Spleen (tissue), 11 donors: ENCODE measurements around the gene RFX1. TPM values are rescaled to one million over a fixed set of nuclear protein-coding genes. Genes with fewer than 3 reads are reported as not detected.

Source experiments
- DNase-seq: peaks from one replicate; pipeline ENCODE4 v3.0.0-alpha.2; 2020
- H3K27ac ChIP-seq, 8 donors: fragments of 200-600 bp; sonication (generic) in 7 of 8; 1 replicate in 4 of 8; 2 replicates in 4 of 8; pipeline versions ENCODE4 v1.5.0 to v1.8.0; 2016 to 2021; ENCODE audit warnings: inconsistent platforms in 4 of 8, mild to moderate bottlenecking in 4 of 8, moderate library complexity in 1 of 8
- H3K27me3 ChIP-seq, 7 donors: fragments of 200-600 bp; sonication (generic) in 6 of 7; replicated peaks in 1 of 7; 1 replicate in 4 of 7; 2 replicates in 3 of 7; pipeline versions ENCODE4 v1.5.0 to v1.8.0; 2016 to 2021; ENCODE audit warnings: inconsistent platforms in 3 of 7, mild to moderate bottlenecking in 1 of 7
- H3K36me3 ChIP-seq, 6 donors: fragments of 200-600 bp; sonication (generic) in 5 of 6; 1 replicate in 4 of 6; 2 replicates in 2 of 6; pipeline versions ENCODE4 v1.5.0 to v1.8.0; 2016 to 2021; ENCODE audit warnings: inconsistent platforms in 2 of 6
- H3K4me1 ChIP-seq, 6 donors: fragments of 200-600 bp; sonication (generic) in 5 of 6; 1 replicate in 3 of 6; 2 replicates in 3 of 6; pipeline versions ENCODE4 v1.5.0 to v1.8.0; 2016 to 2021; ENCODE audit warnings: inconsistent platforms in 3 of 6
- H3K4me3 ChIP-seq, 8 donors: fragments of 200-600 bp; sonication (generic) in 7 of 8; 1 replicate in 4 of 8; 2 replicates in 4 of 8; pipeline versions ENCODE4 v1.5.0 to v1.8.0; 2016 to 2021; ENCODE audit warnings: inconsistent platforms in 4 of 8, mild to moderate bottlenecking in 4 of 8, moderate library complexity in 2 of 8
- H3K9me3 ChIP-seq, 8 donors: fragments of 200-600 bp; sonication (generic) in 7 of 8; 1 replicate in 4 of 8; 2 replicates in 4 of 8; pipeline versions ENCODE4 v1.5.0 to v1.8.0; 2016 to 2021; ENCODE audit warnings: inconsistent platforms in 4 of 8
- CTCF ChIP-seq, 11 experiments: fragments of 200-600 bp in 7 of 11; fragments of 450-650 bp in 4 of 11; sonication (generic) in 4 of 11; IDR thresholded peaks in 8 of 11; conservative IDR thresholded peaks in 3 of 11; 1 replicate in 7 of 11; 2 replicates in 4 of 11; pipeline versions ENCODE4 v1.4.0 to v1.8.0; 2016 to 2021; ENCODE audit warnings: antibody characterized with exemption in 11 of 11, inconsistent platforms in 4 of 11, mild to moderate bottlenecking in 1 of 11
- POLR2A ChIP-seq, 3 donors: fragments of 450-650 bp; IDR thresholded peaks; one replicate each; pipeline ENCODE4 v1.5.1; 2017; ENCODE audit warnings: antibody characterized with exemption in 3 of 3, mild to moderate bottlenecking in 1 of 3
- POLR2AphosphoS5 ChIP-seq, 3 donors: sonication (generic); formaldehyde crosslinking; IDR thresholded peaks; one replicate each; pipeline ENCODE4 v1.5.1; 2017; ENCODE audit warnings: antibody characterized with exemption in 3 of 3
- WGBS, 5 donors: extraction: QIAGEN DNeasy Blood & Tissue Kit in 3 of 5; methylation state at CpG; one replicate each; pipeline versions ENCODE4 v1.1.5 to v1.1.7; 2013 to 2018; 5-methylcytosine and 5-hydroxymethylcytosine counted together
- intact Hi-C: fragments of 100-400 bp; cut with DNase I; formaldehyde crosslinking; loops from one replicate; pipeline ENCODE4 v1.15.0; 2023; ENCODE audit warnings: low total_unique reads
- polyA plus RNA-seq, 3 donors: library from polyadenylated mRNA; stranded (reverse); fragments of 200-250 nt; gene quantifications; one replicate each; pipeline ENCODE4 v1.2.1, GENCODE V29; 2013
- total RNA-seq, 7 donors: library from RNA; depleted of rRNA in 3 of 7; stranded (reverse); fragments of >200 nt in 3 of 7; fragmentation: NEBNext Ultra II Directional in 4 of 7; extraction: Animal tissue kit (Norgen Biotek cat#: 25700) in 4 of 7; gene quantifications; one replicate each; pipeline versions ENCODE4 v1.1.0 to v1.2.1, GENCODE V29; 2016 to 2021
- donor health status: healthy with polysubstance abuse.
- donor health status: DM: no; HTN: no; CAD: no; lungs with moderate emphysema.
- donor health status: DM: no; HTN: no; CAD: no.
- donor health status: Bipolar disorder and iron deficiency.
- donor health status: healthy.
- donor health status: DM: no; HTN: no; CAD: no.
- donor health status: DM: yes; HTN: yes; CAD: no.

The RFX1 gene
- total and polyA plus RNA-seq, 10 donors, result 2.2 to 22.4 (median 10.9) TPM

GRCh38 chr19:13979244-13979615 is 26.9 kb downstream of the RFX1 start:
- peak overlapping the region in 5 of 8 donors; percentile 54 to 81 (median 72) for H3K27ac ChIP-seq
- 7 to 18% (median 16%) methylated on average over 4 to 12 of the region's 12 CpGs for WGBS, 5 donors
- DNase-seq, result no peak
- H3K36me3 ChIP-seq, result peaks cover 0 to 73% (median 10%) of the 10 kb centered on the region in 6 donors
- no peaks in the 10 kb centered on the region for H3K9me3 ChIP-seq
- TF ChIP-seq POLR2A (IDR thresholded peaks at IDR 0.05) (no peak), POLR2AphosphoS5 (IDR thresholded peaks at IDR 0.05) (peak in 1 of 3 donors; percentile 51), CTCF (IDR thresholded peaks at IDR 0.05 in 8 of 11, conservative IDR thresholded peaks at IDR 0.05 in 3 of 11) (no peak)
- H3K27me3 ChIP-seq, result no peaks in the 10 kb centered on the region
- intact Hi-C loops, result no loop called here
- peaks cover 8 to 67% (median 47%) of the 10 kb centered on the region in 6 donors for H3K4me1 ChIP-seq
- H3K4me3 ChIP-seq, result peak overlapping the region in 6 of 8 donors; percentile 29 to 67 (median 42)

GRCh38 chr19:13978351-13979243 is 27.5 kb downstream of the RFX1 start:
- WGBS, 5 donors, result 8 to 20% (median 9%) methylated on average over 19 to 74 of the region's 74 CpGs

DNA sequence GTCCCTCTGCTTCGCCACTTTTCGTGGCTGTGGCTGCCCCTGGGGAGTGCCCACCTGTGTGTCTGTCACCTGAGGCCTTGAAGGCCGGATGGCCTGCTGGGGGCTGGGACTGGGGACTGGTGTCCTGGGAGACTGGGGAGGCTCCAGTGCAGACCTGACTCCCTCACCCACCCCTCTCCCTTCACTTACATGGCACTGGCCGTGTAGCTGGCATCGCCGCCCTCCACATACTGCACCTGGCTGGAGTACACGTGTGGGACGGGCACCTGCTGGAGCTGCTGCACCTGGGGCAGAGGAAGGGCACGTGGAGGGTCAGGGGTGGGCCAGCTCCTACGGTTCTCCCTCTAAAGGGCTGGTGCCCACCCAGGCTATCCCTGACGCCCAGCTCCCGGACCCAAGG is 28.3 kb downstream of the RFX1 start:
- WGBS, 5 donors, result 83 to 93% (median 90%) methylated on average over 9 to 12 of the region's 12 CpGs
- H3K27me3 ChIP-seq, result no peaks in the 10 kb centered on the region
- intact Hi-C loops, result no loop called here
- peaks cover 0 to 79% (median 14%) of the 10 kb centered on the region in 6 donors for H3K36me3 ChIP-seq
- peak overlapping the region in 6 of 8 donors; percentile 13 to 81 (median 65) for H3K27ac ChIP-seq
- DNase-seq, result no peak
- peaks cover 8 to 52% (median 34%) of the 10 kb centered on the region in 6 donors for H3K4me1 ChIP-seq
- no peaks in the 10 kb centered on the region for H3K9me3 ChIP-seq
- peak overlapping the region in 1 of 8 donors; percentile 67 for H3K4me3 ChIP-seq
- TF ChIP-seq POLR2AphosphoS5 (IDR thresholded peaks at IDR 0.05) (peak in 1 of 3 donors; percentile 25), CTCF (IDR thresholded peaks at IDR 0.05 in 8 of 11, conservative IDR thresholded peaks at IDR 0.05 in 3 of 11) (no peak), POLR2A (IDR thresholded peaks at IDR 0.05) (no peak)

More at GRCh38 chr19:13978351-13979243, 27.5 kb downstream of the RFX1 start:
- Histone ChIP-seq H3K36me3 (peaks cover 0 to 79% (median 10%) of the 10 kb centered on the region in 6 donors), H3K27ac (peak overlapping the region in 7 of 8 donors; percentile 13 to 81 (median 58)), H3K9me3 (no peaks in the 10 kb centered on the region), H3K4me3 (peak overlapping the region; percentile 19 to 67 (median 37)), H3K27me3 (no peaks in the 10 kb centered on the region), H3K4me1 (peaks cover 8 to 60% (median 42%) of the 10 kb centered on the region in 6 donors)
- no peak for TF ChIP-seq POLR2A (IDR thresholded peaks at IDR 0.05)
- peak; percentile 17 to 55 (median 21) for TF ChIP-seq POLR2AphosphoS5 (IDR thresholded peaks at IDR 0.05)
- DNase-seq, result peak; percentile 86
- intact Hi-C loops, result no loop called here

DNA sequence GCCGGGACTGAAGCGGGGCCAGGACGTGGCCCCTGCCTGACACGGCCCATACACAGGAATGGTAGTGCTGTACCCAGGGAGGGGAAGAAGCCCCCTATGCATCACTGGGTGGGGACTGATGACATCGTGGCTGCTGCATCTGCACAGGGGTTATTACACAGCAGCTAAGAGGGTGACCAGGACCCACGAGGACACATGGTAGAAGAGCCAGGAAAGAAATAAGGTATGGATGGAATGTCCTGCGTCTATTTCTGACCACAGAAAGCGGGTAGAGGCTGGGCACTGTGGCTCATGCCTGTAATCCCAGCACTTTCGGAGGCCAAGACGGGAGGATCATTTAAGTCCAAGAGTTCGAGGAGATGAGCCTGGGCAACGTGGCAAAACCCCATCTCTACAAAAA is 29.7 kb downstream of the RFX1 start:
- WGBS, 5 donors, result 87 to 93% (median 91%) methylated on average over 12 of the region's 12 CpGs
- no peak for DNase-seq
- Histone ChIP-seq H3K27me3 (no peaks in the 10 kb centered on the region), H3K27ac (no peak overlapping the region), H3K9me3 (no peaks in the 10 kb centered on the region), H3K4me1 (peaks cover 8 to 39% (median 21%) of the 10 kb centered on the region in 6 donors), H3K36me3 (peaks cover 0 to 79% (median 17%) of the 10 kb centered on the region in 6 donors), H3K4me3 (no peak overlapping the region)
- TF ChIP-seq CTCF (IDR thresholded peaks at IDR 0.05 in 8 of 11, conservative IDR thresholded peaks at IDR 0.05 in 3 of 11), result no peak
- TF ChIP-seq POLR2A (IDR thresholded peaks at IDR 0.05), result no peak
- no peak for TF ChIP-seq POLR2AphosphoS5 (IDR thresholded peaks at IDR 0.05)
- intact Hi-C loops, result no loop called here
